Suprapubic skin (tissue), 4 donors: ENCODE measurements around the gene MIER2. TPM values are rescaled to one million over a fixed set of nuclear protein-coding genes. Genes with fewer than 3 reads are reported as not detected.
A peak's percentile ranks its signal among the peaks of the same experiment; 100 is the strongest.

Source experiments
- DNase-seq, 2 donors: peaks; one replicate each; pipeline ENCODE4 v3.0.0-alpha.2; 2019; ENCODE audit warnings: low spot score in 2 of 2
- H3K27ac ChIP-seq: fragments of 200-600 bp; sonication (generic); one replicate; pipeline ENCODE4 v1.5.1; 2019
- H3K27me3 ChIP-seq: fragments of 200-600 bp; sonication (generic); one replicate; pipeline ENCODE4 v1.5.1; 2019
- H3K36me3 ChIP-seq: fragments of 200-600 bp; sonication (generic); one replicate; pipeline ENCODE4 v1.5.1; 2019
- H3K4me1 ChIP-seq: fragments of 200-600 bp; sonication (generic); one replicate; pipeline ENCODE4 v1.5.1; 2019
- H3K4me3 ChIP-seq: fragments of 200-600 bp; sonication (generic); one replicate; pipeline ENCODE4 v1.5.1; 2019; ENCODE audit warnings: mild to moderate bottlenecking
- H3K9me3 ChIP-seq: fragments of 200-600 bp; sonication (generic); one replicate; pipeline ENCODE4 v1.5.1; 2019
- EP300 ChIP-seq: sonication (generic); formaldehyde crosslinking; IDR thresholded peaks from one replicate; pipeline ENCODE4 v1.6.1; 2017; ENCODE audit warnings: antibody characterized with exemption
- POLR2A ChIP-seq, 2 donors: fragments of 450-650 bp; IDR thresholded peaks; one replicate each; pipeline ENCODE4 v1.6.1; 2017; ENCODE audit warnings: antibody characterized with exemption in 2 of 2, mild to moderate bottlenecking in 2 of 2, moderate library complexity in 2 of 2
- POLR2AphosphoS5 ChIP-seq, 3 donors: sonication (generic); formaldehyde crosslinking; IDR thresholded peaks; one replicate each; pipeline ENCODE4 v1.6.1; 2017; ENCODE audit warnings: antibody characterized with exemption in 3 of 3
- WGBS: methylation state at CpG from one replicate; pipeline ENCODE4 v1.1.5; 2018; 5-methylcytosine and 5-hydroxymethylcytosine counted together
- total RNA-seq, 4 donors: library from RNA; depleted of rRNA; stranded (reverse); fragments of >200 nt; gene quantifications; one replicate each; pipeline ENCODE4 v1.1.0, GENCODE V29; 2016
- TF ChIP-seq, protein P1 (sequence below), 2 donors: fragments of 200-600 bp in 1 of 2; fragments of 450-650 bp in 1 of 2; sonication (generic) in 1 of 2; IDR thresholded peaks; one replicate each; pipeline ENCODE4 v1.5.1; 2016 to 2019; ENCODE audit warnings: antibody characterized with exemption in 2 of 2, mild to moderate bottlenecking in 1 of 2, moderate library complexity in 1 of 2

Gene MIER2
- total RNA-seq, 4 donors from 2014 or later = 17.5 to 55.7 (median 44.8) TPM

DNA sequence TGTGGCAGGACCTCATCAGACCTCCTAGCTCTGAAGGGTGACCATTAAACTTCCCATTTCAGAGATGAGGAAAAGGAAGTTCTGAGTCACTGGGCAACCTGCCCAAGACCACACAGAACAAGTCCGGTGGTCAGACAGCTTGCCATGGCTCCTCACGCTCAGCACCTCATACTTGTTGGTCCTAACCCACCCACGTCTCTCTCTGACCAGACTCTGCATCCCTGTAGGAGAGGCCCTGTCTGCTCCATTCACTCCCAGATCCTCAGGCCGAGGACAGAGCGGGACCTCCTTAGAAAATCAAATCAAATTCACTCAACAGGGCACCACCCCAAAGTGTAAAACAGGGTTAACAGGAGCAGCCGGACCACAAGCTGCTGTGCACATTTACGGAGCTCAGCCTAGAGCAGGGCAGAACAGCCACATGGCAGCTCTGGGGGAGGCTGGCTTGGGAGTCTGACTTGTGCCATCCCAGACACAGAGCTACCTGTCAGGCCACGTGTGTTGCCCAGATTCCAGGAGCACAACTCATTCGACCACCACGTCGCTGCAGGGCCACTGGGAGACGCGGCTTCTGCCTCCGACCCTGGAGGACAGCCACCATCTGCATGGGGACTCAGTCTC, 1.7 kb downstream of the MIER2 start:
- Histone ChIP-seq H3K4me1 (peaks cover 43% of the 10 kb centered on the region), H3K4me3 (peak overlapping the region; percentile 90), H3K9me3 (no peaks in the 10 kb centered on the region), H3K36me3 (peaks cover 3% of the 10 kb centered on the region), H3K27ac (peak overlapping the region; percentile 88), H3K27me3 (no peaks in the 10 kb centered on the region)
- DNase-seq = peak in 1 of 2 donors; percentile 86
- TF ChIP-seq POLR2A (IDR thresholded peaks at IDR 0.05) (no peak), EP300 (no peak), POLR2AphosphoS5 (IDR thresholded peaks at IDR 0.05) (no peak)
- TF ChIP-seq, protein P1, sequence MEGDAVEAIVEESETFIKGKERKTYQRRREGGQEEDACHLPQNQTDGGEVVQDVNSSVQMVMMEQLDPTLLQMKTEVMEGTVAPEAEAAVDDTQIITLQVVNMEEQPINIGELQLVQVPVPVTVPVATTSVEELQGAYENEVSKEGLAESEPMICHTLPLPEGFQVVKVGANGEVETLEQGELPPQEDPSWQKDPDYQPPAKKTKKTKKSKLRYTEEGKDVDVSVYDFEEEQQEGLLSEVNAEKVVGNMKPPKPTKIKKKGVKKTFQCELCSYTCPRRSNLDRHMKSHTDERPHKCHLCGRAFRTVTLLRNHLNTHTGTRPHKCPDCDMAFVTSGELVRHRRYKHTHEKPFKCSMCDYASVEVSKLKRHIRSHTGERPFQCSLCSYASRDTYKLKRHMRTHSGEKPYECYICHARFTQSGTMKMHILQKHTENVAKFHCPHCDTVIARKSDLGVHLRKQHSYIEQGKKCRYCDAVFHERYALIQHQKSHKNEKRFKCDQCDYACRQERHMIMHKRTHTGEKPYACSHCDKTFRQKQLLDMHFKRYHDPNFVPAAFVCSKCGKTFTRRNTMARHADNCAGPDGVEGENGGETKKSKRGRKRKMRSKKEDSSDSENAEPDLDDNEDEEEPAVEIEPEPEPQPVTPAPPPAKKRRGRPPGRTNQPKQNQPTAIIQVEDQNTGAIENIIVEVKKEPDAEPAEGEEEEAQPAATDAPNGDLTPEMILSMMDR (IDR thresholded peaks at IDR 0.05) = no peak
- WGBS = 39% methylated on average over 7 of the region's 14 CpGs

DNA sequence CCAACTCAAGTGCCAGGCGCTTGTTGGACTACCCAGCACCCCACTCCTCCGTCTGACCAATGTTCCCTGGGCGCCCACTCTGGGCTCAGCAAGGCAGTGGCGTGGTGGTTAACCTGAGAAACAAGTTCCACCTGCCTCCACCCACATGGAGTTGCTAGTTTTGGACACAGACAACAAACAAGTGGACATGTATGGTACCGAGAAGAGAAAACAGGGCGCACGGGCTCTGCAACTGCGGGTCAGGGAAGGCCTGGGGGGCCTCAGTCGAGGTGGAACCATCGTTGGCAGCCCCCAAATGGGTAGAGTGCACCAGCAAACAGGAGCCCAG, 2.5 kb downstream of the MIER2 start:
- peak in 1 of 2 donors; percentile 63 for DNase-seq
- Histone ChIP-seq H3K36me3 (peaks cover 3% of the 10 kb centered on the region), H3K27ac (peak overlapping the region; percentile 49), H3K9me3 (no peaks in the 10 kb centered on the region), H3K4me3 (peak overlapping the region; percentile 90), H3K27me3 (no peaks in the 10 kb centered on the region), H3K4me1 (peaks cover 43% of the 10 kb centered on the region)
- no peak for TF ChIP-seq POLR2AphosphoS5 (IDR thresholded peaks at IDR 0.05)
- no peak for TF ChIP-seq POLR2A (IDR thresholded peaks at IDR 0.05)
- TF ChIP-seq, protein P1 (IDR thresholded peaks at IDR 0.05) = no peak
- TF ChIP-seq EP300 = no peak
- WGBS = 88% methylated on average over 8 of the region's 10 CpGs

DNA sequence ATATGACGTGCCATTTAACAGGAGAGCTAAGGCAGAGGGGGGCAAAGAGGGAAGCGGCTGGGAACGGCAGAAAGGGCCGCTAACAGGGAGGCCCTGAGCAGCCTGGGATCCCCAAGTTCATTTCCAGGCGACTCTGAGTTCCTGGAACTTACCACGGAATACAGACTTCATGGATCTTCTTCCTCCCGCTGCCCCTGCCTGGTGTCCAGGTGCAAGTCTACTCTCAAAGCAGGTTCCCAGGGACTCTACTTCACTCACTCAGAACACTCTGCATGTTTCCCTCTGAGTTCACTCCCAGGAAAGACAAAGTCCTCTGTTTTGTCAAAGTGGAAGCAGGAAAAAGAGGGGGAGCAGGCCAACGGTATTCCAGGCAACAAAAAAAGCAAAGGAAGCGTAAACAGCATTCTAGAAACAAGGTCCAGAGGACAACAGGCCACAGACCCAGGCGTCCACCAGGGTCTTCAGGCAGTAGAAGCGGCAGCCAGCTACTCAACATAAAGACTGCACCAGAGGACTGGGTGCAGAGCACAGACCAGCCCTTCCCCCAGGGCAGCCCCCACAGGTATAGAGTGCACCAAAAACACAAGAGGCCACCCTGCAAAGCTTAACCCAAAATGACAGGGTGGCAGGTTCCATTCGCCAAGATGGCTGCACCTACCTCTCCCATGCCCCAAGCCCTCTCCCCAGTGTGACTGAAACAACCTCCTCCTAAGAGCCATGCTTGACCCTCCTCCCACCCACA, 3.0 kb downstream of the MIER2 start:
- Histone ChIP-seq H3K4me1 (peaks cover 43% of the 10 kb centered on the region), H3K27ac (no peak overlapping the region), H3K36me3 (peaks cover 3% of the 10 kb centered on the region), H3K27me3 (no peaks in the 10 kb centered on the region), H3K9me3 (no peaks in the 10 kb centered on the region), H3K4me3 (peak overlapping the region; percentile 90)
- TF ChIP-seq, protein P1 (IDR thresholded peaks at IDR 0.05) = no peak
- TF ChIP-seq POLR2AphosphoS5 (IDR thresholded peaks at IDR 0.05) = no peak
- DNase-seq = peak in 1 of 2 donors; percentile 47
- WGBS = 65% methylated on average over 11 of the region's 12 CpGs

DNA sequence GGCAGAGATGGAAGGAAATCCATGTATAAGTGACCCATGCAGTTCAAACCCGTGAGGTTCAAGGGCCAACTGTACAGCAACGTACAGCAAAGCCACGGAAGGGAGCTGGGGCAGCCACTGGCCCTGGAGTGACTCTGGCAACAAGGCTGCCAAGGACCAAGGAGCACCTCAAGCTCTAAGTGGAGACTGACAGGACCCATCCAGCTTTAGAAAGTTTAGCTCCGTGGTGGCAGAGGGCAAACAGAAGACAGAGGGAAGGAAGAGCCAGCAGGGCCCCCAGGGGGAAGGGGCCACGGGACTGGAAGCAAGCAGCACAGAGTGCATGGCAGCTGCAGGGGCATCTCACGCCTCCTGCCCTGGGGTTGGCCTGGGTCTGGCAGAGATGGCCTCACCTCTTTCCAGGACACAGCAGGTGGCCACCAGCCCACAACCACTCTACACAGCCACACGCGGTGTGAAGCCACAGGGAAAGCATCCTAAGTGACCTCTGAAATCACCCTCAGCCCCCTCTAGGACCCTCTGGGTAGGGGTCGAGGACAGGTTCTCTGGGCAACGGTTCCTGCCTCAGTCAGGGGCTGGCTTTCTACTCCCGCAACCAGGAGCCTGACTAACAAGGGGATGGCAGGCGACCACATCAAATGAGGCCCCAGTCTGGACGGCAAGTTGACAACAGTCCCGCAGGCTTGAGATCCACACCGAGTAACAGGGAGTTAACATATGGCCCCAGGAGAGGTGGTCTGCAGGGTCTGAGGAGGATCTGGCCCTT, 3.8 kb downstream of the MIER2 start:
- whole genome bisulfite sequencing = 83% methylated on average over 10 of the region's 15 CpGs
- no peak for TF ChIP-seq EP300
- no peak for TF ChIP-seq POLR2AphosphoS5 (IDR thresholded peaks at IDR 0.05)
- no peak for TF ChIP-seq POLR2A (IDR thresholded peaks at IDR 0.05)
- TF ChIP-seq, protein P1 (IDR thresholded peaks at IDR 0.05) = no peak
- Histone ChIP-seq H3K9me3 (no peaks in the 10 kb centered on the region), H3K27me3 (no peaks in the 10 kb centered on the region), H3K4me3 (no peak overlapping the region), H3K36me3 (peaks cover 6% of the 10 kb centered on the region), H3K4me1 (peaks cover 43% of the 10 kb centered on the region), H3K27ac (no peak overlapping the region)
- peak in 1 of 2 donors; percentile 44 for DNase-seq
